ENCODE measurements around the gene AQP7. TPM values are rescaled to one million over a fixed set of nuclear protein-coding genes. Genes with fewer than 3 reads are reported as not detected.
A peak's percentile ranks its signal among the peaks of the same experiment; 100 is the strongest.
"Not testable (repeated sequence)": the region's sequence is repeated elsewhere in the genome, so short reads cannot be mapped to it uniquely, and the experiment has no call there.

The AQP7 gene
- total RNA-seq, 1 donor from 2014 or later, result 8.3 TPM

- DNase-seq (ENCODE audit: low spot score), result peak; percentile 57
Measured at GRCh38 chr9:33395159-33395879, 7.0 kb downstream of the AQP7 start.

- DNase-seq (ENCODE audit: low spot score), result not testable (repeated sequence)
Measured at GRCh38 chr9:33393986-33394385, 8.4 kb downstream of the AQP7 start.

- no peak for DNase-seq (ENCODE audit: low spot score)
Measured at GRCh38 chr9:33393581-33393980, 8.8 kb downstream of the AQP7 start.

DNA sequence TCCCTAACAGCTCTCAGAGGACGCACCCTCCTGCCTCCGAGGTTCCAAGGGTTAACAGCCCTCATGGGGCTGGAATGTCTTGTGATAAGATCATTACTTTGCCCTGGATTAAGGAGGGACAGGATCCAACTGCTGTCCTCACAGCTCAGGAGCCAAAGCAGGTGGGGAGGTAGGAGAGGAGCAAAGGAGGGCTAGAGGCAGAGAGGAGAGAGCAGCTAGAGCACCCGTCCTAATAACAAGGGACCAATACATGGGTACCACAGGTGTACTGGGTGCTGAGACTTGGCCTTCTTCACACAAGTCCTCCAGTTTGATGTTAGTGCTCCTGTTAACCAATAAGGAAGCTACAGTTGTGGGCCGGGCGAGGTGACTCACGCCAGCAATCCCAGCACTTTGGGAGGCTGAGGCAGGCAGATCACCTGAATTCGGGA lies 9.8 kb downstream of the AQP7 start:
- not testable (repeated sequence) for DNase-seq (ENCODE audit: low spot score)

- DNase-seq (ENCODE audit: low spot score), result peak; percentile 72
Measured at GRCh38 chr9:33391111-33391771, 11.1 kb downstream of the AQP7 start.

DNA sequence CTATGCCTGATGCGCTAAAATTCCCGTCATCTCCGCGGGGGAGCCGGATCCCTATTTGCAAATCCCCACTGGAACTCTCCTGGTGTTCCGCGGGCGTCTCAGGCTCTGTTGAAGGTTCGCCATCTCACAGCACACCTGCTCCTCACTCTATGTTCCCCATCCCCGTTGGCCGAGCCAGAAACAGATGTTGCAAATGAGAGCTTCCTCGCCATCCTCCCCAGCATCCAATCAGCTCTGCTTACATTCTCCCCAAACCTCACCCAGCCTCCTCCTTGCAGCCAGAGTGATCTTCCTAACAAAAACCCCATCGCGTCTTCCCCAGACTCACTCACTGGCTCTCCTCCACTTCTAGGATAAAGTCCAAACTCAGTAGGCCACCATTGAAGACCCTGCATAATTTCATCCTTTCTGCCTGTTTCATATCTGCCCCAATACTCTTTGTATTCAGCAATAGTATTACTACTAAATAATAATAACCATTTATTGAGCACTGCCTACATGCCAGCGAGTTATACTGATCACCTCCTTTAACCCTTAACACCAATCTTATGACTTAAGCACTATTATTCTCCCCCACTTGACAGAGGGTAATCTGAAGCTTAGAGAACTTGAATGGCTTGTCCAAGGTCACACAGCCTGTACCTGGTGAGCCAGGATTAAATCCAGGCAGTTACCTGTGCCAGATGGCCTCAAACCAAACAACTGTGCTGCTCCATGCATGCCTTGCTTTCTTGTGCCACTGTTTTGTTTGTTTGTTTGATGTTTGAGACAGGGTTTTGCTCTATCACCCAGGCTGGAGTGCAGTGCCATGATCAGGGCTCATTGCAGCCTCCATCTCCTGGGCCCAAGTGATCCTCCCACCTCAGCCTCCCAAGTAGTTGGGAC lies 14.0 kb downstream of the AQP7 start:
- DNase-seq (ENCODE audit: low spot score), result no peak

- not testable (repeated sequence) for DNase-seq (ENCODE audit: low spot score)
Measured at GRCh38 chr9:33386998-33387397, 15.4 kb downstream of the AQP7 start.

- not testable (repeated sequence) for DNase-seq (ENCODE audit: low spot score)
Measured at GRCh38 chr9:33386641-33386996, 15.7 kb downstream of the AQP7 start.

DNA sequence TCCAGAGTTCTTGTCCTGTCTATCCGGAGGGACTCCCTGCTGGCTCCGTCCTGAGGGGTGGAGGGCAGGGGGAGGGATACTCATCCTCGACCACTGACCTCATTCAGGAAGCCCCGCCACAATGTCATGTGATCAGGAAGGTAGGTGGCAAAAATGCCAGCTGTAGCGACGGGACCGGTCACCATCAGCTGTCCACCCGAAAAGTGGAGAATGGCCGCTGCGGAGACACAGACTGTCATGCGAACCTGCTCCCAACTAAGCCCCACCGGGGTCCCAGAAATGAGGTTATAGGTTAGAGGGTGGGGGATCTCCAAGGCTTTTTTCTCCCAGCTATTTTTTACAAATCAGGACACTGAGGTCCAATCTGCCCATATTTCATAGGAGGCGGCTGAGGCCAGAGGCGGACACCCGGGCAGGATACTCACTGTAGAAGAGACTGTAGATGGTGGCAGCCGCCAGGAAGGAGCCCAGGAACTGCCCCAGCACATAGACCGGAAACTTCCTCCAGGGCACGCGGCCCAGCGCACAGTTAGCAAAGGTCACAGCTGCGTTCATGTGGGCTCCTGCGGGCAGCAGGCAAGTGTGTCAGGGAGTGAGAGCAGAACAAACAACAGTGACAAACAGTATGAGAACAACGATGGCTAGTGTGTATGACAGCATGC lies 16.3 kb downstream of the AQP7 start:
- DNase-seq (ENCODE audit: low spot score), result not testable (repeated sequence)

DNA sequence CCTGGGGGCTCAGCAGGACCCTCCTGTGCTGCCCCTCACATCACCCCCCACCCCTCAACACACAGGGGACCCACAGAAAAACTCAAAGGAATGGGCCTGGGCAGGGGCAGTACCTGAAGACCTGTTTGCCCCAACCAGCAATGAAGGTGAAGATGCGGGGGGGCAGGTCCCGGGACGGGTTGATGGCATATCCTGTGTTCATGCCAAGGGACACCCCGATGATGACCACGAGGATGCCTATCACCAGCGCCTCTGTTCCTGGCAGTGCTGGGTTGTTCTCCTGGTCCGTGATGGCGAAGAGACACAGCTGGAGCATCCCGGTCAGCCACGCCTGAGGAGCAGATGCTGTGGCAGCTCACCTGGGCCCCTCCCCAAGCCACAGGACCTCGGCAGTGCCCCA lies 16.8 kb downstream of the AQP7 start:
- DNase-seq (ENCODE audit: low spot score), result not testable (repeated sequence)

DNA sequence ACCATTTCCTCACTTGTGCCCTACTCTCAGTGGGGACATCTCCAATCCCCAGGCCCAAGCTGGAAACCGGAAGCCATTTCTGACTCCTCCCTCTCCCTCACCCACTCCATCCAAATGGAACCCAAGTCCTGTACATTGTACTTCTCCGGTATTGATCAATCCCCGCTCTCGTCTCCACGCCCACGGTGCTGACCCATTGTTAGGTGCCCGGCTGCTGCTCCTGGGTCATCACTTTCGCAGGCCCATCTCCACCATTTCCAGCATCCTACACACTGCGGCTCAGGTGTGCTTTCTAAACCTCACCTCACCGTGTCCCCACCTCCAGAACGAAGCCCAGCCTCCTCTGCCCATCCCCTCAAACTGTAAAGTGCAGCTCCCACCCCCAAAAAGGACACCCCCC lies 19.0 kb downstream of the AQP7 start:
- DNase-seq (ENCODE audit: low spot score), result not testable (repeated sequence)

DNA sequence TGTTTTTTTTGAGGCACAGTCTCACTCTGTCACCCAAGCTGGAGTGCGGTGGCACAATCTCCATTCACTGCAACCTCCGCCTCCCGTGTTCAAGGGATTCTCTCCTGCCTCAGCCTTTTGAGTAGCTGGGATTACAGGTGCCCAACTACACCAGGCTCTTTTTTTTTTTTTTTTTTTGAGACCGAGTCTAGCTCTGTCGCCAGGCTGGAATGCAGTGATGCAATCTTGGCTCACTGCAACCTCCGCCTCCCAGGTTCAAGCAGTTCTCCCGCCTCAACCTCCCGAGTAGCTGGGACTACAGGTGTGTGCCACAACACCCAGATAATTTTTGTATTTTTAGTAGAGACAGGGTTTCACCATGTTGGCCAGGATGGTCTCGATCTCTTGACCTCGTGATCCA lies 20.0 kb downstream of the AQP7 start:
- not testable (repeated sequence) for DNase-seq (ENCODE audit: low spot score)

GRCh38 chr9:33381231-33381791 lies 21.1 kb downstream of the AQP7 start:
- no peak for DNase-seq (ENCODE audit: low spot score)

- no peak for DNase-seq (ENCODE audit: low spot score)
Measured at GRCh38 chr9:33380390-33381094, 21.8 kb downstream of the AQP7 start.

- DNase-seq (ENCODE audit: low spot score), result no peak
Measured at GRCh38 chr9:33379666-33380389, 22.5 kb downstream of the AQP7 start.

DNA sequence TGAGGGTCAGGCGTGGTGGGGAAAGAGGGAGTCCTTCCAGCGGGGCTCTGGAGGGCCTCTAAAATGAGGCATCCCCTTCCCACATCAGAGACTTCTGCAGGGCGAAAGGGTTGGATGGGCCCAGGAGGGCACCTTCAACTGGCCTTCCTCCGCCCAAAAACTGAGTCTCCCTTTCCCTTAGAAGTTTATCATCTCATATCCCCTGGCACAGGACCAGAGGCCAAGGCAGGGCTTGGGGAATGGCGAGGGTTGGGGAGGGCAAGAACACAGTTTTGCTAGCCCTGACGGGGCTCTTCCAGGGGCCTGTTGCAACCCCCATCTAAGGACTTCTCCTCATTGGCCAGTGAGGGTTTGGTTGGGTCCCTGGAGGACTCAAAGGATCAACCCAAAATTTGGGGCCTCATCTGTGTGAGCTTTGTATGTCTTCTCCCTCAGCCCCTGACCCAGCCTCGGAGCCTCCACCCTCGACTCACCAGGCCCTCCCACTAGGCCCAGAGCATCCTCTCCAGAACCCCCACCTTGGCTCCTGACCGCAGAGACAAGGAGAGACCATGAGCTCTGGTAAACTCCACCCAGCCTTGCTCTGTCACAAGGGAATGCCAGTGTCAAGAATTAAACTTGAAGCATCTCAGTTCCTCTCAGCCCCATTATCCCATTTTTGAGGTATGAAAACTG lies 24.1 kb downstream of the AQP7 start:
- DNase-seq (ENCODE audit: low spot score), result no peak

DNA sequence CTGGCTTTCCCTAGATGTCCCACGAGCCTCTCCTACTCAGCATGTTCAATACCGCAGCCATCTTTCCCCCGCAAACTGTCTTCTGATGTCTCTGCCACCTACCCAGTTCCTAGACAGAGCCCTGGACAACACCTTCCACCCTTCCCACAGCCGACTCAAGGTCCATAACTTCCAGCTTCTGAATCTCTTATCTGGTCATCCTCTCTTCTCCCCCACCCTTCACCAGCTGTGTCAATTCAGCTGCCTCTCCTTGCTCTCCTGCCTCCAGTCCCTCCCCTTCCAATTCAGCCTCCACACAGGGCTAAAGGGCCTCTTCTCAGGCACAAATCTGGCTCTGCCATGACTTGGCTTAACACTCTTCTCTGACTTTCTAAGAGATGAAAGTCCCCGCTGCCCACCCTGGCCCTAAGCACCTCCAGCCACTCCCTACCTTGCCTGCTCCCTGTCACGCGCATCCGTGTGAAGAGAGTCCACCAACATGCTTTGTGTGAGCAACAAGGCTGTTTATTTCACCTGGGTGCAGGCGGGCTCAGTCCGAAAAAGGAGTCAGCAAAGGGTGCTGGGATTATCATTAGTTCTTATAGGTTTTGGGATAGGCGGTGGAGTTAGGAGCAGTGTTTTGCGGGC lies 25.2 kb downstream of the AQP7 start:
- no peak for DNase-seq (ENCODE audit: low spot score)

DNA sequence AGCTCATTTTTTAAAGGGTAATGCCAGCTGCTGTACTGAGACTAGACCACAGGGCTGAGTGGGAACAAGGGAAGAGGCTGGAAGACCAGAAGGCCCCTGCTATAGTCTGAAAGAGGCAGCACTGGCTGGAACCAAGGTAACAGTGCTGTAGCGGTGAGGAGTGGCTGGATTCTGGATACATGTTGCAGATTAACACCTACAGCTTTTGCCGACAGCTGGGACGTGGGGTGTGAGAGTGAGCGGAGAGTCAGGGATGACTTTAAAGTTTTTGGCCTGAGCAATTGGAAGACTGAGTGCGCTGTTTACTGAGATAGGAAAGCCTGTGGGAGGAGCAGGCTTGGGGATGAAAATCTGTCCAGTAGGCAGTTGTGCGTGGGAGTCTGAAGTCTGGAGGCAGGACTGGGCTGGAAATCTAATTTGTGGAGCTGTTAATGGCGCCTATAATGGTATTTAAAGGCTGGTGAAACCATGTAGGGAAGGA lies 26.5 kb downstream of the AQP7 start:
- no peak for DNase-seq (ENCODE audit: low spot score)

DNA sequence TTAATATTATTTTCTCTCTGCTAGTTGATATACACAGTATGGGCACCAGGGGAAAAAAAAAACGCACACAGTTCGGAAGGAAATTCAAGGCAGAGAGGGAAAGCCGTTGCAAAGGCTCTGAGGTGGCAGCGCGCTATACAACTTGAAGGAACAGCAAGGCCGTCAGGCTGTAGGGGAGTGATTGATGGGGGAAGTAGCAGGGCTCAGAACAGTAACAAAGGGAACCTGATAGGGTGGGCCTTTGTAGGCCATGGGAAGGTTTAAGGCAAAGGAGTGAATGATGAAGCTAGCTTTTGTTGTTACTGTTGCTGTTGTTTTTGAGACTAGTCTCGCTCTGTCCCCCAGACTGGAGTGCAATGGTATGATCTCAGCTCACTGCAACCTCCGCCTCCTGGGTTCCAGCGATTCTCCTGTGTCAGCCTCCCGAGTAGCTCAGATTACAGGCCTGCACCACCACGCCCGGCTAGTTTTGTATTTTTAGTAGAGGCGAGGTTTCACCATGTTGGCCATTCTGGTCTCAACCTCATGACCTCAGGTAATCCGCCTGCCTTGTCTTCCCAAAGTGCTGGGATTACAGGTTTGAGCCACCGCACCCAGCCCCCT lies 27.0 kb downstream of the AQP7 start:
- DNase-seq (ENCODE audit: low spot score), result no peak
